ENCODE data around the gene CD274. TPM values are rescaled to one million over a fixed set of nuclear protein-coding genes. Genes with fewer than 3 reads are reported as not detected.
"Not testable (repeated sequence)": the region's sequence is repeated elsewhere in the genome, so short reads cannot be mapped to it uniquely, and the experiment has no call there.

CD274 gene
- total and polyA plus RNA-seq, 8 donors, result 0.46 to 33.3 (median 1.5) TPM; not detected in 2

- WGBS, 5 donors, result 80 to 93% (median 89%) methylated on average over 2 of the region's 2 CpGs
- Histone ChIP-seq H3K9me3 (no peaks in the 10 kb centered on the region), H3K27me3 (no peaks in the 10 kb centered on the region), H3K27ac (no peak overlapping the region), H3K4me1 (peaks cover 11 to 23% (median 19%) of the 10 kb centered on the region in 4 donors), H3K36me3 (peaks cover 0 to 2% (median under 1%) of the 10 kb centered on the region in 4 donors), H3K4me3 (no peak overlapping the region)
- intact Hi-C loops (cut with DNase I; ENCODE audit: low total_unique reads), result no loop called here
- DNase-seq, result no peak
- TF ChIP-seq POLR2AphosphoS5 (IDR thresholded peaks at IDR 0.05), result no peak
- no peak for TF ChIP-seq POLR2A (IDR thresholded peaks at IDR 0.05)
- no peak for TF ChIP-seq EP300 (IDR thresholded peaks at IDR 0.05)
- no peak for TF ChIP-seq CTCF (IDR thresholded peaks at IDR 0.05)
These were observed 9.3 kb upstream of the CD274 start for GRCh38 chr9:5441043-5441442.

- H3K9me3 ChIP-seq, result no peaks in the 10 kb centered on the region
- H3K27me3 ChIP-seq, result no peaks in the 10 kb centered on the region
- intact Hi-C loops (cut with DNase I; ENCODE audit: low total_unique reads), result no loop called here
- H3K4me3 ChIP-seq, result no peak overlapping the region
- TF ChIP-seq CTCF (IDR thresholded peaks at IDR 0.05) (peak in 4 of 7 experiments; percentile 13 to 56 (median 46)), EP300 (IDR thresholded peaks at IDR 0.05) (no peak)
- peak; percentile 46 to 82 for DNase-seq
- H3K4me1 ChIP-seq, result peaks cover 0 to 11% (median 8%) of the 10 kb centered on the region in 4 donors
- no peaks in the 10 kb centered on the region for H3K36me3 ChIP-seq
- WGBS, 5 donors, result 42 to 52% (median 48%) methylated on average over 2 of the region's 2 CpGs
- no peak overlapping the region for H3K27ac ChIP-seq
These were observed 7.8 kb upstream of the CD274 start for GRCh38 chr9:5442400-5443011.

- H3K9me3 ChIP-seq, result no peaks in the 10 kb centered on the region
- no peak overlapping the region for H3K27ac ChIP-seq
- no peaks in the 10 kb centered on the region for H3K27me3 ChIP-seq
- no peak for DNase-seq
- WGBS, 5 donors, result 73 to 84% (median 74%) methylated on average over 2 of the region's 2 CpGs
- no peaks in the 10 kb centered on the region for H3K36me3 ChIP-seq
- no peak for TF ChIP-seq POLR2A (IDR thresholded peaks at IDR 0.05)
- no peak for TF ChIP-seq EP300 (IDR thresholded peaks at IDR 0.05)
- no peak for TF ChIP-seq CTCF (IDR thresholded peaks at IDR 0.05)
- no peak for TF ChIP-seq POLR2AphosphoS5 (IDR thresholded peaks at IDR 0.05)
- intact Hi-C loops (cut with DNase I; ENCODE audit: low total_unique reads), result no loop called here
- H3K4me3 ChIP-seq, result no peak overlapping the region
- peaks cover 0 to 5% (median under 1%) of the 10 kb centered on the region in 4 donors for H3K4me1 ChIP-seq
These were observed 6.5 kb upstream of the CD274 start for GRCh38 chr9:5443850-5444249.

- intact Hi-C loops (cut with DNase I; ENCODE audit: low total_unique reads); H3K27me3 ChIP-seq; H3K4me3 ChIP-seq; H3K27ac ChIP-seq; H3K9me3 ChIP-seq; H3K36me3 ChIP-seq; DNase-seq: not testable (repeated sequence)
- 88 to 96% (median 89%) methylated on average over 4 of the region's 4 CpGs for WGBS, 5 donors
- H3K4me1 ChIP-seq, result peaks cover 0 to 13% (median 8%) of the 10 kb centered on the region in 4 donors
These were observed 5.2 kb upstream of the CD274 start for GRCh38 chr9:5445096-5445495.

- Histone ChIP-seq H3K27ac (no peak overlapping the region), H3K4me3 (no peak overlapping the region), H3K36me3 (no peaks in the 10 kb centered on the region), H3K9me3 (no peaks in the 10 kb centered on the region), H3K27me3 (no peaks in the 10 kb centered on the region), H3K4me1 (peaks cover 0 to 18% (median 10%) of the 10 kb centered on the region in 4 donors)
- no peak for TF ChIP-seq POLR2AphosphoS5 (IDR thresholded peaks at IDR 0.05)
- TF ChIP-seq POLR2A (IDR thresholded peaks at IDR 0.05), result no peak
- TF ChIP-seq CTCF (IDR thresholded peaks at IDR 0.05), result no peak
- no peak for TF ChIP-seq EP300 (IDR thresholded peaks at IDR 0.05)
- intact Hi-C loops (cut with DNase I; ENCODE audit: low total_unique reads), result no loop called here
- no peak for DNase-seq
These were observed 4.5 kb upstream of the CD274 start for GRCh38 chr9:5445886-5446285.

All from stomach (tissue), 9 donors.